Type B pancreatic cell (in vitro differentiated cells): ENCODE measurements around the gene EPB41L5. TPM values are rescaled to one million over a fixed set of nuclear protein-coding genes. Genes with fewer than 3 reads are reported as not detected.
A peak's percentile ranks its signal among the peaks of the same experiment; 100 is the strongest.

ENCODE experiments used
- DNase-seq: peaks from one replicate; pipeline ENCODE4 v3.0.0; 2021; ENCODE audit warnings: mixed read lengths; ENCODE audit not compliant: unreplicated experiment; ENCODE audit errors: extremely low spot score
- H3K27ac Mint-ChIP-seq: 2 replicates; pipeline ENCODE4 v1.8.0; 2021; ENCODE audit warnings: mild to moderate bottlenecking, mixed read lengths
- H3K27me3 Mint-ChIP-seq: 2 replicates; pipeline ENCODE4 v1.8.0; 2021; ENCODE audit warnings: mixed read lengths
- H3K36me3 Mint-ChIP-seq: 2 replicates; pipeline ENCODE4 v1.8.0; 2021; ENCODE audit warnings: mixed read lengths
- H3K4me1 Mint-ChIP-seq: one replicate; pipeline ENCODE4 v1.8.0; 2021; ENCODE audit warnings: mixed read lengths; ENCODE audit not compliant: unreplicated experiment
- H3K4me3 Mint-ChIP-seq: 2 replicates; pipeline ENCODE4 v1.8.0; 2021; ENCODE audit warnings: mild to moderate bottlenecking, mixed read lengths
- H3K9me3 Mint-ChIP-seq: 2 replicates; pipeline ENCODE4 v1.8.0; 2021; ENCODE audit warnings: mixed read lengths
- total RNA-seq: library from RNA; stranded (reverse); gene quantifications from 2 replicates; pipeline ENCODE4 v1.2.1, GENCODE V29; 2021; ENCODE audit warnings: low replicate concordance
- TF ChIP-seq, protein P1 (sequence below): fragments of 200-600 bp; sonication (generic); conservative IDR thresholded peaks from 2 replicates; pipeline ENCODE4 v1.5.0; 2021; ENCODE audit warnings: antibody characterized with exemption, mild to moderate bottlenecking

The EPB41L5 gene
- total RNA-seq, 1 donor from 2014 or later = 37.6 TPM

DNA sequence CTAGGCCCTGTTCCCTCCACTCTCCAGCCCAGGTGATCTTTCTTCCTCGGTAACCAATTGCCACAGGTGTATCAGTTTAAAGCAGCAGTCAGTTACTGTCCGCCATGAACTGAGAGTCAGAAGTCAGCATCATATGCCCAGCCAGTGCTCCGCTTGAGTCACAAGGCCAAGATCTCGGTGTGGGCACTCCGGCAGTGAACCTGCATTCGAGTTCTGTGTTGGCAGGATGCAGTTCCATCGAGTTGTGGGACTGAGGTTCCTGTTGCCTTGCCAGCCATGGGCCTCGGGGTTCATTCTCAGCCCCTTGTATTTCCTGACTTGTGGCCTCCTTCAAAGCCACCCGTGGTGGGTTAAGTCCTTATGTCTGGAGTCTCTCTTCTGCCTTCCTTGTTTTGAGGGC, 213.4 kb downstream of the EPB41L5 start:
- no peak for DNase-seq
- Mint-ChIP-seq H3K4me1 (peaks cover 12% of the 10 kb centered on the region), H3K9me3 (no peaks in the 10 kb centered on the region), H3K4me3 (no peak overlapping the region), H3K36me3 (peaks cover 12% of the 10 kb centered on the region), H3K27me3 (peaks cover 22% of the 10 kb centered on the region), H3K27ac (no peak overlapping the region)
- TF ChIP-seq, protein P1, sequence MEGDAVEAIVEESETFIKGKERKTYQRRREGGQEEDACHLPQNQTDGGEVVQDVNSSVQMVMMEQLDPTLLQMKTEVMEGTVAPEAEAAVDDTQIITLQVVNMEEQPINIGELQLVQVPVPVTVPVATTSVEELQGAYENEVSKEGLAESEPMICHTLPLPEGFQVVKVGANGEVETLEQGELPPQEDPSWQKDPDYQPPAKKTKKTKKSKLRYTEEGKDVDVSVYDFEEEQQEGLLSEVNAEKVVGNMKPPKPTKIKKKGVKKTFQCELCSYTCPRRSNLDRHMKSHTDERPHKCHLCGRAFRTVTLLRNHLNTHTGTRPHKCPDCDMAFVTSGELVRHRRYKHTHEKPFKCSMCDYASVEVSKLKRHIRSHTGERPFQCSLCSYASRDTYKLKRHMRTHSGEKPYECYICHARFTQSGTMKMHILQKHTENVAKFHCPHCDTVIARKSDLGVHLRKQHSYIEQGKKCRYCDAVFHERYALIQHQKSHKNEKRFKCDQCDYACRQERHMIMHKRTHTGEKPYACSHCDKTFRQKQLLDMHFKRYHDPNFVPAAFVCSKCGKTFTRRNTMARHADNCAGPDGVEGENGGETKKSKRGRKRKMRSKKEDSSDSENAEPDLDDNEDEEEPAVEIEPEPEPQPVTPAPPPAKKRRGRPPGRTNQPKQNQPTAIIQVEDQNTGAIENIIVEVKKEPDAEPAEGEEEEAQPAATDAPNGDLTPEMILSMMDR = no peak

GRCh38 chr2:120227111-120227991, 214.5 kb downstream of the EPB41L5 start:
- TF ChIP-seq, protein P1 = no peak
- no peak for DNase-seq
- Mint-ChIP-seq H3K27me3 (peaks cover 22% of the 10 kb centered on the region), H3K36me3 (peaks cover 1% of the 10 kb centered on the region), H3K9me3 (no peaks in the 10 kb centered on the region), H3K27ac (no peak overlapping the region), H3K4me1 (peaks cover 9% of the 10 kb centered on the region), H3K4me3 (no peak overlapping the region)

DNA sequence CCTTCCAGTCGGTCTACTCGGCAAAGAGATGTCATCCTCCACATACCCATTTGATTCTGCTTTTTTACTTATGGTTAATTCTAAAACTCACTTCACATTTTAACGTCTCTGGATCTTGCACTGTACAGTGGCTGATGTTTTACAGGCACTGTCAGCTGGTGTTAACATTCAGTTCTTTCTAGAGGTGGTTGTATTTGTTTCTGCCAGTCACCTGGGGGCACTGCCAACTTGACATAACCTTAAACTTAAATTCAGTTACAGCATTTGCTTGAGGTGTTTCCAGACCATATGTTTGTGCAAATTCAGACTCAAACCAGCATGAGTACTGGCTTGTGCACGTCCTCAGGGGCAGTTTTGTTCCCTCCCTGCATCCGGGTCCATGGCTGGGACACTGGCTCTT, 215.6 kb downstream of the EPB41L5 start:
- Mint-ChIP-seq H3K4me1 (peaks cover 9% of the 10 kb centered on the region), H3K36me3 (no peaks in the 10 kb centered on the region), H3K27ac (peak overlapping the region; percentile 5), H3K27me3 (peaks cover 22% of the 10 kb centered on the region), H3K9me3 (no peaks in the 10 kb centered on the region), H3K4me3 (no peak overlapping the region)
- DNase-seq = no peak
- TF ChIP-seq, protein P1 = no peak

Other genes with a start within 250 kb of the EPB41L5 start
- 23.0 and 27.2 TPM in 2 replicates for gene TMEM185B, start 210.3 kb downstream of the EPB41L5 start, total RNA-seq
- 40.4 and 48.1 TPM in 2 replicates for gene RALB, start 239.8 kb downstream of the EPB41L5 start, total RNA-seq